Activated T-helper 1 cell treated with anti-CD3 and anti-CD28 coated beads, Interleukin-12 subunit alpha, Interleukin-12 subunit beta, Interleukin-2, Interleukin-4 antibody, amounts not matched to agents 30 ng/mL and 10 ng/mL and 1 ng/mL, durations not matched to agents 14 hours and 24 hours and 36 hours (primary cell): ENCODE measurements around the gene MED12L. TPM values are rescaled to one million over a fixed set of nuclear protein-coding genes. Genes with fewer than 3 reads are reported as not detected.

Experiments used
- DNase-seq: peaks from one replicate; pipeline ENCODE4 v3.0.0; 2021; ENCODE audit warnings: low spot score
- H3K27ac Mint-ChIP-seq: one replicate; pipeline ENCODE4 v1.8.0; 2021; ENCODE audit warnings: mild to moderate bottlenecking, mixed read lengths
- H3K27me3 Mint-ChIP-seq: one replicate; pipeline ENCODE4 v1.8.0; 2022; ENCODE audit warnings: mild to moderate bottlenecking, moderate library complexity, mixed read lengths; ENCODE audit not compliant: insufficient read depth
- H3K36me3 Mint-ChIP-seq: one replicate; pipeline ENCODE4 v1.8.0; 2021; ENCODE audit warnings: low read depth, mixed read lengths
- H3K4me1 Mint-ChIP-seq: one replicate; pipeline ENCODE4 v1.8.0; 2021; ENCODE audit warnings: low read depth, mixed read lengths
- H3K4me3 Mint-ChIP-seq: one replicate; pipeline ENCODE4 v1.8.0; 2021; ENCODE audit warnings: mild to moderate bottlenecking, moderate library complexity, mixed read lengths
- H3K9me3 Mint-ChIP-seq: one replicate; pipeline ENCODE4 v1.8.0; 2021; ENCODE audit warnings: mixed read lengths
- intact Hi-C: fragments of 100-400 bp; cut with micrococcal nuclease; formaldehyde crosslinking; loops from one replicate; pipeline ENCODE4 v1.15.1; 2024
- total RNA-seq: library from RNA; stranded (reverse); gene quantifications from 2 replicates; pipeline ENCODE4 v1.2.3, GENCODE V29; 2022

The MED12L gene
- total RNA-seq, 1 donor from 2014 or later: 5.1 TPM

DNA sequence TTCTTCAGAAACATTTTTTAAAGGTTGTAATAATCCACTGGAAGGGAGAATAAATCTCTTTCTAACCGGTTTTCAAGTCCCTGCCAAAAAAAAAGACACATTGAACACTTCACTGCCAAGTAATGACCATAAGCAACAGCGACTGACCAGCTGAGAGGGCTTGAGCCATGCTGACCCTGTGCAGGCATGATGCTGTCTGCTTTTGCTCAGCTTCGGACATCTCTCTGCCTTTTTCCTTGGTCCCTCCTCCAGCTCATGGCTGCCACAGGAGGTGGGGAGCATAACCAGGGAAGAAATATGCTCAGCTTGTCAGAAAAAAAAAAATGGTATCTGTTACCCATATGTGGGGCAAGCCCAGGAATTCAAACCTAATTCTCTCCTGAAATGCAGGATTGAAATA, 373.9 kb downstream of the MED12L start:
- Mint-ChIP-seq H3K9me3 (no peaks in the 10 kb centered on the region), H3K36me3 (no peaks in the 10 kb centered on the region), H3K27me3 (peaks cover 30% of the 10 kb centered on the region), H3K27ac (no peak overlapping the region), H3K4me1 (no peaks in the 10 kb centered on the region), H3K4me3 (no peak overlapping the region)
- DNase-seq: no peak
- intact Hi-C loops: no loop called here

GRCh38 chr3:151460228-151460627, 374.8 kb downstream of the MED12L start:
- no peaks in the 10 kb centered on the region for H3K4me1 Mint-ChIP-seq
- DNase-seq: no peak
- no peak overlapping the region for H3K4me3 Mint-ChIP-seq
- peaks cover 33% of the 10 kb centered on the region for H3K27me3 Mint-ChIP-seq
- H3K36me3 Mint-ChIP-seq: no peaks in the 10 kb centered on the region
- H3K27ac Mint-ChIP-seq: no peak overlapping the region
- H3K9me3 Mint-ChIP-seq: no peaks in the 10 kb centered on the region
- intact Hi-C loops: no loop called here

DNA sequence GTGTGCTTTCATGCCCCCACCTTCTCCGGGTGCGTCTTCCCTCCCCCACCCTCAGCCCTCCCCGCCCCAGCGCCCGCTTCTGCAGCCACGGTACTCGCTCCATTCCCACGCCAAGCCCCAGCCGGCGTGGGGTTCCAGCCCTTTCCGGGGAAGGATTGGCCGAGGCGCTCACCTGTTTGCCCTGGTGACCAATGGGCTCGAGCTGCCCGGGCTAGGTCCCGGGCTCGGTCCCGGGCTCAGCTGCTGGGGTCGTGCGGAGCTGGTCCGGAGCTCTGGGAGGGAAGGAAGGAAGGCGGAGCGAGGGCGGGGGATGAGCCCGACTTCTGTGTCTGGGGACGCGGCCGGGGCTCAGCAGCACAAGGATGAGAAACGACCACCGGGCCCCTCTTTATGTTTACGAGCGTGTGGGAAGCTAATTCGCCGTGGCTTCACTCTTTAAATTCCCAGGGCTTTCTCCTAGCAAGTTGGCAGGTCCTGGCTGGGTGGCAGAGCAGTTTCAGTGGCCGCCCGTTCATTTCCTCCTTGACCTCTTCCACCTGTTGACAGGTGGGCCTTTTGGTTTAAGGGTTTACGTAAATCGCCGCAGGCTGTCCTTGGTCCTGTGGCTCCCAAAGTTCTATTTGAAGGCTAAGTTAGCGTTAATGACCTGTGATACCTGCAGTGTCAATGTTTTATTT, 375.4 kb downstream of the MED12L start, which contains the start of gene IGSF10:
IGSF10 (minus strand) TSS at position 288 of the 677 bp plus-strand sequence. CDS start 2,352 bp downstream, outside the sequence.
- H3K4me3 Mint-ChIP-seq: no peak within 1 kb of the TSS
- no peaks in the 10 kb centered on the region for H3K36me3 Mint-ChIP-seq

GRCh38 chr3:151462278-151462780, 376.9 kb downstream of the MED12L start:
- Mint-ChIP-seq H3K27me3 (peaks cover 31% of the 10 kb centered on the region), H3K36me3 (no peaks in the 10 kb centered on the region), H3K4me1 (no peaks in the 10 kb centered on the region), H3K27ac (no peak overlapping the region), H3K9me3 (no peaks in the 10 kb centered on the region), H3K4me3 (no peak overlapping the region)
- no peak for DNase-seq
- intact Hi-C loops: no loop called here

More for the DNA sequence above, 375.4 kb downstream of the MED12L start, which contains the start of gene IGSF10:
- no peak for DNase-seq
- Mint-ChIP-seq H3K9me3 (no peaks in the 10 kb centered on the region), H3K27me3 (peaks cover 34% of the 10 kb centered on the region), H3K4me1 (no peaks in the 10 kb centered on the region), H3K27ac (no peak within 1 kb of the TSS)
- intact Hi-C loops: no loop called here

DNA sequence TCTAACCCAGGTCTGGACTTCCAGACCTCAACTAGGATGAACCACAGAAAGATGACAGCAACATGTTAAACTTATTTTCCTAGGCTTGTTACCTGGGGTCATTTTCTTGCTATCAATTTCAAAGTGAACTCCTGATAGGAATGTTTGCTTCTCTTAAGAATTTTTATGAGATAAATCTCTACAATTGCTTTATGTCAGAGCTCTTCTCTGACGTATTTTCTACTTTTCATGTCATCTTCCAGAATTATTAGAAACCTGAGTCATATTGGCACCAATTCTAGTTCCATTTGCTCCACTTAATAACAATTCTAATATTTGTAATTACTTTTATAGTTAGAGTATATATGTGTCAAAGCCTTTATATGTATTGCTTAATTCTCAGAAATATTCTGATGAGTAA, 377.5 kb downstream of the MED12L start:
- no peak for DNase-seq
- Mint-ChIP-seq H3K4me1 (no peaks in the 10 kb centered on the region), H3K9me3 (no peaks in the 10 kb centered on the region), H3K27ac (no peak overlapping the region), H3K36me3 (no peaks in the 10 kb centered on the region), H3K4me3 (no peak overlapping the region), H3K27me3 (peaks cover 29% of the 10 kb centered on the region)
- intact Hi-C loops: no loop called here

GRCh38 chr3:151467069-151467468, 381.6 kb downstream of the MED12L start:
- Mint-ChIP-seq H3K4me3 (no peak overlapping the region), H3K36me3 (no peaks in the 10 kb centered on the region), H3K27ac (no peak overlapping the region), H3K4me1 (no peaks in the 10 kb centered on the region), H3K9me3 (no peaks in the 10 kb centered on the region), H3K27me3 (peaks cover 11% of the 10 kb centered on the region)
- intact Hi-C loops: no loop called here
- DNase-seq: no peak

DNA sequence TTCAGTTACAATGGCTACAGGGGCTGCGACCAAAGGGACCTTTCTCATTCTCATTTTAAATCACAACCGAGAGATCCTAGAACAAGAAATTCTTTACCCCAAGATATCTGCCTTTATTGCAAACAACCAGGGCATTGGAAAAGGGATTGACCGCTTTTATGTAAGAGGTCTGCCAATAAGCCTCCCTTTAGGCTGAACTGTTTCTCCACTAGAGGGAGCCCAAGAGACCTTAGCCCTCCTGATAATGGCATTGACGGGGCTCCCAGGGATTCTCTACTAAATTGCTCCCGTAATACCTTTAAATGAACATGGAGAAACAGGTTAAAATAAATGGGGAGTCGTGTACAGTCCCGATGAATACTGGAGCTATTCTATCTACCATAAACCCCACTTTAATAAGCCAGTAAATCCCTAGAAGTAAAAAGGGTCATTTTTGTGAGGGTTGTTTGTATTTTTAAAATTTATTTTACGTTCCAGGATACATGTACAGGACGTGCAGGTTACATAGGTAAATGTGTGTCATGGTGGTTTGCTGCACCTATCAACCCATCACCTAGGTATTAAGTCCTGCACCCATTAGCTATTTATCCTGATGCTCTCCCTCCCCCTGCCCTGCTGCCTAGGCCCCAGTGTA, 382.9 kb downstream of the MED12L start:
- no peaks in the 10 kb centered on the region for H3K9me3 Mint-ChIP-seq
- H3K4me3 Mint-ChIP-seq: no peak overlapping the region
- H3K4me1 Mint-ChIP-seq: no peaks in the 10 kb centered on the region
- no peaks in the 10 kb centered on the region for H3K36me3 Mint-ChIP-seq
- intact Hi-C loops: loop anchor here (1.0 to 2.0 kb wide), 5 partner anchors 178 to 1056 kb away; no protein-coding TSS in a partner anchor
- peaks cover 9% of the 10 kb centered on the region for H3K27me3 Mint-ChIP-seq
- DNase-seq: peak; percentile 6
- no peak overlapping the region for H3K27ac Mint-ChIP-seq

GRCh38 chr3:151476344-151477018, 391.0 kb downstream of the MED12L start:
- no peak overlapping the region for H3K27ac Mint-ChIP-seq
- H3K4me1 Mint-ChIP-seq: no peaks in the 10 kb centered on the region
- H3K27me3 Mint-ChIP-seq: peaks cover 2% of the 10 kb centered on the region
- intact Hi-C loops: no loop called here
- no peaks in the 10 kb centered on the region for H3K36me3 Mint-ChIP-seq
- H3K9me3 Mint-ChIP-seq: no peaks in the 10 kb centered on the region
- H3K4me3 Mint-ChIP-seq: no peak overlapping the region
- DNase-seq: no peak

- peaks cover 2% of the 10 kb centered on the region for H3K27me3 Mint-ChIP-seq
- H3K4me3 Mint-ChIP-seq: no peak overlapping the region
- no peaks in the 10 kb centered on the region for H3K4me1 Mint-ChIP-seq
- no peaks in the 10 kb centered on the region for H3K36me3 Mint-ChIP-seq
- no peak overlapping the region for H3K27ac Mint-ChIP-seq
- peaks cover 10% of the 10 kb centered on the region for H3K9me3 Mint-ChIP-seq
- intact Hi-C loops: no loop called here
- DNase-seq: no peak
Observed at GRCh38 chr3:151477591-151478334, 392.3 kb downstream of the MED12L start.

DNA sequence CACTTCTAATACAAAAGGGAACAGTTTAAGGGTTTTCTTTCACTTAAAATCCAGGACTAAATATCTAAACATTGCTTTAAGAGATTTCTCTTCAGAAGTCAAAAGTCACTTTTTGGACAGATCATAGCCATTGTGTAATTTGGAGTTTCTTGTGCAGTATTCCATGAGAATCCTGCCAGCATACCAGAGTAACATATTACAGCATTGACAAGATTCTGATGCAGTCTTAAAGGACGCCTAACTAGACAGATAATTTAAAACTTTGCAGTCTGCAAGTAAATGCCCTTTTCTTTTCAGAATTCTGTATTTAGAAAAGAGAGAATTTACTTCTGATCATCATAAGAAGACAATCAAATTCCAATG, 392.9 kb downstream of the MED12L start:
- no peak overlapping the region for H3K4me3 Mint-ChIP-seq
- no peaks in the 10 kb centered on the region for H3K4me1 Mint-ChIP-seq
- intact Hi-C loops: no loop called here
- H3K36me3 Mint-ChIP-seq: no peaks in the 10 kb centered on the region
- peaks cover 2% of the 10 kb centered on the region for H3K27me3 Mint-ChIP-seq
- peaks cover 10% of the 10 kb centered on the region for H3K9me3 Mint-ChIP-seq
- H3K27ac Mint-ChIP-seq: no peak overlapping the region
- DNase-seq: no peak

- intact Hi-C loops: no loop called here
- Mint-ChIP-seq H3K4me1 (no peaks in the 10 kb centered on the region), H3K27me3 (peaks cover 2% of the 10 kb centered on the region), H3K9me3 (peaks cover 10% of the 10 kb centered on the region), H3K36me3 (no peaks in the 10 kb centered on the region), H3K27ac (no peak overlapping the region), H3K4me3 (no peak overlapping the region)
- DNase-seq: no peak
Observed at GRCh38 chr3:151479452-151479851, 394.0 kb downstream of the MED12L start.

DNA sequence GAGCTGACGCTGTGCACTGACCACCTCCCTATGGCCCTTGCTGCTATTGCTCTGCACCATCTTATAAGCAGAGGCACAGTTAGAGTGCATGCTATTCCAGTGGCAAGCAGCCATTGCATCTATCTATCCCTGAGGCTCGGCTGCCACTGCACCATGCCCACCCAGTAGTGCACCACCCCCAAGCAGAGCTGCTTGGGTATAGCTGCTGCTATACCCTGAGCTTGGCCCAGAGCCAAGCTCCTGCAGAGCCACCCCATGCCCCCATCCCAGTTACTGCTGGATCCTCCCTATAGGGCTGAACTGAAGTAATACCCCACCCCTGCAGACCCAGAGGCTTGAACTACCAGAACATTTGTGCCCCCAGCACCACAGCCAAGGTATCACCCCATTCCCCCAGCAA, 395.0 kb downstream of the MED12L start:
- no peaks in the 10 kb centered on the region for H3K36me3 Mint-ChIP-seq
- peaks cover 10% of the 10 kb centered on the region for H3K9me3 Mint-ChIP-seq
- H3K27ac Mint-ChIP-seq: no peak overlapping the region
- intact Hi-C loops: no loop called here
- no peak for DNase-seq
- H3K4me3 Mint-ChIP-seq: no peak overlapping the region
- peaks cover 2% of the 10 kb centered on the region for H3K27me3 Mint-ChIP-seq
- no peaks in the 10 kb centered on the region for H3K4me1 Mint-ChIP-seq
